GM19395 (cell line): Measurements from ENCODE around the gene PHACTR2.
"Not testable (repeated sequence)": the region's sequence is repeated elsewhere in the genome, so short reads cannot be mapped to it uniquely, and the experiment has no call there.

Experiments
- ATAC-seq: cut with Tn5 transposase; IDR thresholded peaks from one replicate; pipeline ENCODE4 v1.9.1; 2021; ENCODE audit warnings: mild to moderate bottlenecking, moderate library complexity; ENCODE audit not compliant: unreplicated experiment

Gene PHACTR2

GRCh38 chr6:143758551-143758950, 80.8 kb downstream of the PHACTR2 start:
- ATAC-seq: no peak

DNA sequence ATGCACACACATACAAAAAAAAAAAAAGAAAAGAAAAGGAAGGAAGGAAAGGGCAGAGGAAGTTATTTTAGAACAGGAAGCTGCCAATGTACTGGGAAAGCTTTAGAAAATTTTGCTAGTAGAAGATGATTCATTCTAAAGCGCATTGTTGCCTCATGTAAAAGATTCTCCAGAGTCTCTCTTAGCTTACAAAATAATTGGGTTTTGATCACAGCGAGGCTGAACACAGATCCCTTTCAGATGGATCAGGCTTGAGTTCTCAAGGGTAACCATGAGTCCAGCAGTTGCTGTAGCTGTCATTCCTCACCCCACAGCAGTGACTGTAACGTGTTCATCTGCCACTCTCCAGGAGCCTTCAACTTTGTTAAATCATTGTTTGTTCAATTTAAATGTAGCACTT, 81.9 kb downstream of the PHACTR2 start:
- ATAC-seq: no peak

GRCh38 chr6:143761074-143761473, 83.3 kb downstream of the PHACTR2 start:
- ATAC-seq: no peak

DNA sequence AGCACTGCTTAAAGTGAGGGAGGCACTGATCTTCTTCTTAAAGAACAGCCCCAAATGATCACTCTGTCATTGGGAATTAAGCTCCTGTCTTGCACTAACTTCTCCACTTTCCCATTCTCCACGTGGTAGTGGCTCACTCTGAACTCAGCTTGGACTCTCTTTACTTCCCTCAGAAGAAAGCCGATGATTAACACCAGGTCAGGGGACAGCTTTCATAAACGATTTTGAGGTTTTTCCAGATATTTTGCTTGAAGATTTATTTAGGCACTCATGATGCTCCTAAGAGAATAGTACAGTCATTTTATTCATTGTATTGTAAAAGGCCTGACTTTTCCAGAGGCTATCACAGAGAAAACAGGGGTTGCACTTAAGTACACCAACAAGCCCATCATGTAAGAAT, 84.4 kb downstream of the PHACTR2 start:
- no peak for ATAC-seq

GRCh38 chr6:143765422-143766184, 87.8 kb downstream of the PHACTR2 start:
- ATAC-seq: no peak

DNA sequence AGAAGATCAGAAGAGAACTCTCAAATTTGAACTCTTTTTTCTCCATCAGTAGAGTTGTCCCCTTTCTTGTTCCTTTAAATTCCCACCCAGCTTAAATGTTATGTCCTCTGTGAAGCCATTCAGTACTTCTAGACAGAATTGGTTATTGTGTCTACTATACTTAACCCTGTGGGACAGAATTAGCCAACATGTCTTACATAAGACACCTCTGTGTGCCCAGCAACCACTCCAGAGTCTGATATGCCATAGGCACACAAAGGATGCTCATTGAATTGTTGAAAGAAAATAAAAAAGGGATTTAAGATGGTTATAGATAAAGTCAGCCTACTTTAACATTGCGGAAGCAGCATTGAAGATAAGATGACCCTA, 88.4 kb downstream of the PHACTR2 start:
- no peak for ATAC-seq

DNA sequence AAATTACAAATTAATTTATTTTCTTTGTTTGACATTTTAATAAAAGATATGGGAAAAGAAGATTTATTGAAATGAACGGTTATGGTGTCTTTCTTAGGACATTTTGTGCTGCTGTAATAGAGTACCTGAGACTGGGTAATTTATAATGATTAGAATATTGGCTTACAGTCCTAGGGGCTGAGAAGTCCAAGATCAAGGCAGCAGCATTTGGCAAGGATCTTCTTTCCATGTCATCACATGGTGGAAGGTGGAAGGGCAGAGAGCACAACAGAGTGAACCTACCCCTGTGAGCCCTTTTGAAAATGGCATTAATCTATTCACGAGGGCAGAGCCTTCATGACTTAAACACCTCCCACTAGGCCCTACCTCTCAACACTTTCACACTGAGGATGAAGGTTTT, 89.7 kb downstream of the PHACTR2 start:
- ATAC-seq: no peak

DNA sequence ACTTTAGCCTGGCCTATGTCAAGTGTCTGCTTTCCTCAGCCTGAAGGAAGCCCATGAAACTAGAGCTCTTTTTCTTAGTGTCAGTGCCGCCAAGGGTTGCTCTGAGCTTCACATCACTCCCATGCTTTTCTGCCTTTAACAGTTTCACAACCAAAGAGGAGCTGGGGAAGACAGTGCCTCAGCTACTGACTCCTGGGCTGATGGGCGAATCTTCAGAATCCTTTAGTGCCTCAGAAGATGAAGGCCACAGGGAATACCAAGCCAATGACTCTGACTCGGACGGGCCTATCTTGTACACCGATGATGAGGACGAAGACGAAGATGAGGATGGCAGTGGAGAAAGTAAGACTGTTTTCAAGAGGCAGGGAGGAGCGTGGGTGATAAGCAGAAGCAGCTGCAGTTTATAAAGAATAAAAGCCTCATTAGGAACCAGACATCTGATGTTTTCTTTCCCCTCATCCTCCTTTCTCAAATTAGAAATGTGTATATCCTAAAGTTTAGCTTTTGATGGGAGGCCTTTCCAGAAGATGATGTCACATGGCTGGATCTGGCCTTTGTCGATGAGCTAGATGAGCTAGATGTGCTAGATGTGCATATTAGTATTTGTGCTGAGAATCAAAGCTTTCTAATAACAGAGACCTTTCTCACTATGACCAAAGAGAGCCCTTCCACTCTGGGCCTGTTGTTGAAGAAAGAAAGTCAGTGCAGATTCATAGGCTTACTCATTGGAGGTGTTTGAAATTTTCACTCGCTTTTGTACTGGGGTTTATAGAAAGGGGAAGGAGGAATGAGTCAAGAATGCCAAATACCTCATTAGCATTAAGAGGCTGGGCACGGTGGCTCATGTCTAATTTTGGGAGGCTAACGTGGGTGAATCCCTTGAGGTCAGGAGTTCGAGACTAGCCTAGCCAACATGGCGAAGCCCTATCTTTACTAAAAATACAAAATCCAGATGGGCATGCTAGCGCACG, 94.6 kb downstream of the PHACTR2 start:
- no peak for ATAC-seq

- no peak for ATAC-seq
Measured at GRCh38 chr6:143773506-143774150, 95.9 kb downstream of the PHACTR2 start.

DNA sequence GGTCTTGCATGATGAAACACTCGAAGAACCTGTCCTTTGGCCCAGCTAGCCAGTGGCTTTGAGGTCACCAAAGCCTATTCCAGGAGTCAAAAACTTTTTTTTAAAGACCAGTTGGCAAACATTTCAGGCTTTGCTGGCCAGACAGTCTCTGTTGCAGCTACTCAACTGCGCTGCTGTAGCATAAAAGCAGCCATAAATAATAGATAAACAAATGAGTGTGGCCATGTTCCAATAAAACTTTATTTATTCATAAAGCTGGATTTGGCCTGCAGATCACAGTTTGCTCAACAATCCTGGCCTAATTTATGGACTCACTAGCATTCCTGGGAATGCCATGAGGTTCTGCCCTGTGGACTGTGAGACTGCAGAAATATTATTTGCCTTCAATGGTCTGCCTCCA, 96.6 kb downstream of the PHACTR2 start:
- ATAC-seq: no peak

GRCh38 chr6:143775336-143775735, 97.6 kb downstream of the PHACTR2 start:
- no peak for ATAC-seq

DNA sequence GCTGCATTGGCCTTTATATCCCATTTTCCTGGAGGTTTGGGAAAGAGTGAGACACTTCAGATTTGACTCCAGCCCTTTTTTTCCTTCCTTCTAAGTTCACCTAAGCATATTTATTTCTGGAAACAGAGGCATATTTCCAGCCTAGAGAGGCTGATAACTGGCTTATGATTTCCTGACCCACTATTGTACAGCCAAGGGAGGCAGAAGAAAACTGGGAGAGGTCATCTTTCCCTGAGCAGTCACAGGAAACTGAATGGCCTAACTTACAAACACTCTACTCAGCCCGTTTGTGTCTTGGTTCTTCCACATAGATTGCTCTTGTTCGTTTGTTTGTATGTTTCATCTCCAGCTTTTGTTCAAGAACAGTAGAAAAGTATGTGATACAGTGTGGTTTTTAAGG, 101.2 kb downstream of the PHACTR2 start:
- ATAC-seq: no peak

GRCh38 chr6:143782481-143782880, 104.7 kb downstream of the PHACTR2 start:
- ATAC-seq: no peak

- no peak for ATAC-seq
Measured at GRCh38 chr6:143783077-143783476, 105.3 kb downstream of the PHACTR2 start.

DNA sequence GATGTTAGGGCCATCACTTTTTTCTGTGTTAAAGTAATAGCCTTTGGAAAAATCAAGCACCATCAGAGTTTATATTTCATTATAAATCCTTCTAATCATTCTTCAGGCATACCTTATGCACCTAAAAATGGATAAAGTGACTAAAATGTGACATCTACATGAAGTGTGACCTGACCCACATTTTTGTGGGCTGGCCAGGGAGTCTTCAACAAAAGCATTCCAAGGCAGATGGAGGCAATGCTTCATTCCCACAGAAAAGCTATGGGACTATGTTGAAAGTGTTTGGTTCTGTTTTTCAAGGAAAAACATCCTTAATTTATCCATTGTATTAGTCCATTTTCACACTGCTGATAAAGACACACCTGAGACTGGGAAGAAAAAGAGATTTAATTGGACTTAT, 106.6 kb downstream of the PHACTR2 start:
- no peak for ATAC-seq

- ATAC-seq: not testable (repeated sequence)
Measured at GRCh38 chr6:143786371-143786770, 108.6 kb downstream of the PHACTR2 start.

DNA sequence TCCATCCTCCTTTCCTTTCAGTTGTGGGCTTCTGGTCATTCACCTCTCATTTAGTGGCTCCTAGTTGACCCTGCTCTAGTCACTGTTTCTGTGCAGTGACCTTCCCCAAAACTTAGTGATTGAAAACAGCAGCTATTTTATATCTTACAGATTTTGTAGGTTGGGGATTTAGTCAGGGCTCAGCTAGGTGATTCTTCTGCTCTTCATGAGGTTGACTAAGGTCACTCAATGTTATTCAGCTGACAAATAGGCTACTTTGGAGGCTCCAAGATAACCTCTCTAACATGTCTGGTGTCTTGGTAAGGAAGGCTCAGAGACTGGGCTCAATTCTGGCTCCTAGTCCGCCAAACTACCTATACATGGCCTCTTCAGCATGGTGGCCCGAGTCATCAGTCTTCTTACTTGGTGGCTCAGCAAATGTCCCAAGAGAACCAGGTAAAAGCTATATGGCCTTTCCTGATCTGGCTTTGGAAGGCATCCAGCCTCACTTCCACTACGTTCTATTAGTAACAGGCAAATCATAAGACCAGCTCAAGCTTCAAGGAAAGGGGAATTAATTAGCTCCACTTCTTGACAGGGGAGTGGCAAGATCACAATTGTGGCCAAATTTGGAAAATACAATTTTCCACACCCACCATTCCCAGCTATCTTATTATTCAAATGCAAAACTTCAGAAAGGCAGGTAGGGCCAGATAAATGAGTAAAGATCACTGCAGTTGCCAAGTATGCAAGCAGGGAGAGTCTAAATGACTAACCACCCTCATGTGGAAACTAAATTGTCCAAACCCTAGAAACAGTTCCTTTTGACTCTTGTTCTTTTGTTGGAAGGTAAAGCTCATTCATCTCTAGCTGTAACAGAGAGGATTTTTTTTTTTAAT, 114.9 kb downstream of the PHACTR2 start:
- ATAC-seq: no peak

DNA sequence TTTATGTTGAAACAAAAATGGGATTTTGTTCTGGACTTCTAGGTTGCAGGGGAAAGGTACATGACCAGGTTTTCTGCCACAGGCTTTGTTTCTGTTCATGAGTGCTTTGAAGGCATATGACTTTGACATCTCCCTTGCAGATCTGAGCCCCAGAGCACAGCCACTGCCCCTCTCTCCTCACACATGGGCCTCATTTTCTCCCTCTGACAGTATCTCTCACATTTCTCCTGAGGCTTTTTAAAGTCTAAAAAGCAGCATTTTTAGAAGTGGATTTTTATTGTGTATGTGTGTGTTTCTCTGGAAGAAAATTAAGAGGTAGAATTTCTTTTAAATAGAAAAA, 115.5 kb downstream of the PHACTR2 start:
- ATAC-seq: no peak

- ATAC-seq: not testable (repeated sequence)
Measured at GRCh38 chr6:143796551-143796950, 118.8 kb downstream of the PHACTR2 start.

DNA sequence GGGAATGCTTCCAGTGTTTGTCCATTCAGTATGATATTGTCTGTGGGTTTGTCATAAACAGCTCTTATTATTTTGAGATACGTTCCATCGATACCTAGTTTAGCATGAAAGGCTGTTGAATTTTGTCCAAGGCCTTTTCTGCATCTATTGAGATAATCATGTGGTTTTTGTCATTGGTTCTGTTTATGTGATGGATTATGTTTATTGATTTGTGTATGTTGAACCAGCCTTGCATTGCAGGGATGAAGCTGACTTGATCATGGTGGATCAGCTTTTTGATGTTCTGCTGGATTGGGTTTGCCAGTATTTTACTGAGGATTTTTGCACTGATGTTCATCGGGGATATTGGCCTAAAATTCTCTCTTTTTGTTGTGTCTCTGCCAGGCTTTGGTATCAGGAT, 120.7 kb downstream of the PHACTR2 start:
- ATAC-seq: not testable (repeated sequence)
